ENCODE data around the gene SYT2. TPM values are rescaled to one million over a fixed set of nuclear protein-coding genes. Genes with fewer than 3 reads are reported as not detected.
A peak's percentile ranks its signal among the peaks of the same experiment; 100 is the strongest.

The SYT2 gene
- total and polyA plus RNA-seq, 2 of the 13 experiments (the other 11 are each of a cell fraction or from before 2014, with no cell fraction given) = not detected

DNA sequence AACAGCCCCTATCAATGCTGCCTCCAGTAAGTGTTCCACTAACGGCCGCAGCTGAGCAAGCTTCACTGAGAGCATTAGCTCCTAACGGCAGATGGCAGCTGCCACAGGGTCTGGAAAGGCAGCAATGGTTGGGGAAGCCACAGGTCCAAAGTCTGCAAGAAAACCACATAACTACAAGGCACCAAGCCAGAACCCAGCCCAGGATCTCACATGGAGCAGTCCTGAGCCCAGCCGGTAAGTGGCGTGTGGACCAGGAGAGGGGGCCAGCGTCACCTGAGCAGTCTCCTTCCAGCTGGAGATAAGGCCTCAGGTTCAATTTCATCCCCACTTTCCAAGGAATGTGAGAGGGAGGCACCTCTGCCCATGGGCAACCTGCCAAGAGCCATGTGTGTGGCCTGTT, 13.2 kb downstream of the SYT2 start:
- Histone ChIP-seq H3K27ac (ENCODE audit: extremely low read length, insufficient read depth, low read length) (no peak overlapping the region), H3K36me3 (replicated peaks in 1 of 2; ENCODE audit: control insufficient read depth in 1 of 2, insufficient read depth in 2 of 2, low read length in 2 of 2) (no peaks in the 10 kb centered on the region), H3K4me1 (ENCODE audit: insufficient read depth, low read length) (no peaks in the 10 kb centered on the region), H3K9me3 (ENCODE audit: low read length) (no peaks in the 10 kb centered on the region), H2AFZ (ENCODE audit: low read length) (no peak overlapping the region), H3K9ac (ENCODE audit: insufficient read depth, low read depth, low read length) (no peak overlapping the region), H3K27me3 (ENCODE audit: control insufficient read depth in 1 of 2, insufficient read depth in 2 of 2, low read length in 2 of 2) (peaks cover 2 to 16% of the 10 kb centered on the region in 2 experiments; a peak in 2 of 5 replicates), H3K79me2 (ENCODE audit: insufficient read depth, low read length) (no peaks in the 10 kb centered on the region), H4K20me1 (ENCODE audit: insufficient read depth, low read length) (0 out of 2 replicates have a peak, but pooled peaks cover 3% of the 10 kb centered on the region), H3K4me3 (replicated peaks in 1 of 3; ENCODE audit: insufficient read depth in 1 of 3, low read depth in 2 of 3, low read length in 3 of 3) (no peak overlapping the region), H3K4me2 (ENCODE audit: low read depth, low read length) (no peak overlapping the region)
- ChIA-PET CTCF (ENCODE audit: low intra/inter-chr PET ratio, low total read pairs) (no interaction called here), POLR2A (no interaction called here)
- in situ Hi-C loops (cut with HindIII; ENCODE audit: extremely low pct_ligation_motif_present, low pct_unique_long_range_greater_than_20kb) = no loop called here
- intact Hi-C loops (cut with micrococcal nuclease; ENCODE audit: unreplicated experiment) = no loop called here
- ATAC-seq = peak; percentile 94
- 0% methylated on average over 3 of the region's 6 CpGs for WGBS (ENCODE audit: low lambda C conversion rate)
- peak; percentile 68 for FAIRE-seq
- BruUV-seq (replicated peaks) = no TSS peak
- DNase-seq (ENCODE audit: low spot score) = peak; percentile 56
- TF ChIP-seq JUND (CRISPR knock-in tag; IDR thresholded peaks at IDR 0.05) = no peak
- TF ChIP-seq, protein P1, sequence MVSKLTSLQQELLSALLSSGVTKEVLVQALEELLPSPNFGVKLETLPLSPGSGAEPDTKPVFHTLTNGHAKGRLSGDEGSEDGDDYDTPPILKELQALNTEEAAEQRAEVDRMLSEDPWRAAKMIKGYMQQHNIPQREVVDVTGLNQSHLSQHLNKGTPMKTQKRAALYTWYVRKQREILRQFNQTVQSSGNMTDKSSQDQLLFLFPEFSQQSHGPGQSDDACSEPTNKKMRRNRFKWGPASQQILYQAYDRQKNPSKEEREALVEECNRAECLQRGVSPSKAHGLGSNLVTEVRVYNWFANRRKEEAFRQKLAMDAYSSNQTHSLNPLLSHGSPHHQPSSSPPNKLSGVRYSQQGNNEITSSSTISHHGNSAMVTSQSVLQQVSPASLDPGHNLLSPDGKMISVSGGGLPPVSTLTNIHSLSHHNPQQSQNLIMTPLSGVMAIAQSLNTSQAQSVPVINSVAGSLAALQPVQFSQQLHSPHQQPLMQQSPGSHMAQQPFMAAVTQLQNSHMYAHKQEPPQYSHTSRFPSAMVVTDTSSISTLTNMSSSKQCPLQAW (CRISPR knock-in tag; IDR thresholded peaks at IDR 0.05) = no peak
- TF ChIP-seq ZNF552 (CRISPR knock-in tag; IDR thresholded peaks at IDR 0.05; ENCODE audit: borderline replicate concordance) = no peak
- TF ChIP-seq XRCC5 (optimal IDR thresholded peaks at IDR 0.05; ENCODE audit: low read length) = peak; percentile 51
- TF ChIP-seq ATM (IDR thresholded peaks at IDR 0.05; ENCODE audit: borderline replicate concordance) = no peak
- TF ChIP-seq KLF13 (CRISPR knock-in tag; IDR thresholded peaks at IDR 0.05) = no peak
- peak; percentile 25; the same call in 1 of the 2 replicates for TF ChIP-seq STAG1 (CRISPR knock-in tag; IDR thresholded peaks at IDR 0.05)
- TF ChIP-seq KDM2A (CRISPR knock-in tag; IDR thresholded peaks at IDR 0.05; ENCODE audit: borderline replicate concordance, low read depth) = no peak
- peak; percentile 81 for TF ChIP-seq HNF4A (CRISPR knock-in tag; IDR thresholded peaks at IDR 0.05)
- TF ChIP-seq RNF2 (conservative IDR thresholded peaks at IDR 0.05; ENCODE audit: low read depth) = no peak
- TF ChIP-seq ATF4 (CRISPR knock-in tag; IDR thresholded peaks at IDR 0.05) = no peak
- no peak for TF ChIP-seq ZSCAN25 (CRISPR knock-in tag; IDR thresholded peaks at IDR 0.05)
- TF ChIP-seq MBNL3 (CRISPR knock-in tag; conservative IDR thresholded peaks at IDR 0.05) = no peak
- TF ChIP-seq ZNF7 (CRISPR knock-in tag; IDR thresholded peaks at IDR 0.05) = no peak
- no peak for TF ChIP-seq SSRP1 (CRISPR knock-in tag; IDR thresholded peaks at IDR 0.05)
- TF ChIP-seq ZNF740 (CRISPR knock-in tag; IDR thresholded peaks at IDR 0.05) = no peak
- no peak for TF ChIP-seq ARID3A (IDR thresholded peaks at IDR 0.05; ENCODE audit: low read depth, low read length)
- TF ChIP-seq AGO1 (IDR thresholded peaks at IDR 0.05; ENCODE audit: low read depth, low read length, poor library complexity, severe bottlenecking) = no peak
- TF ChIP-seq, protein P2, sequence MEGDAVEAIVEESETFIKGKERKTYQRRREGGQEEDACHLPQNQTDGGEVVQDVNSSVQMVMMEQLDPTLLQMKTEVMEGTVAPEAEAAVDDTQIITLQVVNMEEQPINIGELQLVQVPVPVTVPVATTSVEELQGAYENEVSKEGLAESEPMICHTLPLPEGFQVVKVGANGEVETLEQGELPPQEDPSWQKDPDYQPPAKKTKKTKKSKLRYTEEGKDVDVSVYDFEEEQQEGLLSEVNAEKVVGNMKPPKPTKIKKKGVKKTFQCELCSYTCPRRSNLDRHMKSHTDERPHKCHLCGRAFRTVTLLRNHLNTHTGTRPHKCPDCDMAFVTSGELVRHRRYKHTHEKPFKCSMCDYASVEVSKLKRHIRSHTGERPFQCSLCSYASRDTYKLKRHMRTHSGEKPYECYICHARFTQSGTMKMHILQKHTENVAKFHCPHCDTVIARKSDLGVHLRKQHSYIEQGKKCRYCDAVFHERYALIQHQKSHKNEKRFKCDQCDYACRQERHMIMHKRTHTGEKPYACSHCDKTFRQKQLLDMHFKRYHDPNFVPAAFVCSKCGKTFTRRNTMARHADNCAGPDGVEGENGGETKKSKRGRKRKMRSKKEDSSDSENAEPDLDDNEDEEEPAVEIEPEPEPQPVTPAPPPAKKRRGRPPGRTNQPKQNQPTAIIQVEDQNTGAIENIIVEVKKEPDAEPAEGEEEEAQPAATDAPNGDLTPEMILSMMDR (CRISPR knock-in tag; IDR thresholded peaks at IDR 0.05) = peak; percentile 39; the same call in 1 of the 2 replicates
- TF ChIP-seq RAD21 (CRISPR knock-in tag; IDR thresholded peaks at IDR 0.05) = peak; percentile 26; the same call in 1 of the 2 replicates
- no peak for TF ChIP-seq ZNF703 (CRISPR knock-in tag; IDR thresholded peaks at IDR 0.05; ENCODE audit: borderline replicate concordance)
